T-helper 2 cell (primary cell): ENCODE results near the gene LILRB5.
A peak's percentile ranks its signal among the peaks of the same experiment; 100 is the strongest.
"Not testable (repeated sequence)": the region's sequence is repeated elsewhere in the genome, so short reads cannot be mapped to it uniquely, and the experiment has no call there.

Experiments
- DNase-seq, 5 experiments: peaks; one replicate each; pipeline versions ENCODE4 v3.0.0 to v3.0.0-alpha.2; 2012 to 2022

Gene LILRB5

GRCh38 chr19:54209811-54210494 is 47.1 kb downstream of the LILRB5 start:
- DNase-seq: peak in 2 of 5 experiments; percentile 28 to 50

- DNase-seq: no peak
Measured at GRCh38 chr19:54209058-54209810, 47.8 kb downstream of the LILRB5 start.

- no peak for DNase-seq
Measured at GRCh38 chr19:54208784-54209057, 48.4 kb downstream of the LILRB5 start.

- peak in 2 of 5 experiments; percentile 28 to 72 for DNase-seq
Measured at GRCh38 chr19:54207983-54208783, 48.9 kb downstream of the LILRB5 start.

GRCh38 chr19:54207676-54207982 is 49.4 kb downstream of the LILRB5 start:
- DNase-seq: no peak

GRCh38 chr19:54207193-54207592 is 49.9 kb downstream of the LILRB5 start:
- DNase-seq: not testable (repeated sequence)

- DNase-seq: no peak
Measured at GRCh38 chr19:54206831-54207177, 50.3 kb downstream of the LILRB5 start.

- no peak for DNase-seq
Measured at GRCh38 chr19:54206030-54206830, 50.8 kb downstream of the LILRB5 start.

- no peak for DNase-seq
Measured at GRCh38 chr19:54204767-54205468, 52.2 kb downstream of the LILRB5 start.

GRCh38 chr19:54203151-54203611 is 53.9 kb downstream of the LILRB5 start:
- DNase-seq: no peak

GRCh38 chr19:54201980-54202379 is 55.1 kb downstream of the LILRB5 start:
- DNase-seq: no peak

GRCh38 chr19:54201172-54201701 is 55.8 kb downstream of the LILRB5 start:
- DNase-seq: no peak
